SK-N-SH (cell line): ENCODE measurements around the gene RAB3C. TPM values are rescaled to one million over a fixed set of nuclear protein-coding genes. Genes with fewer than 3 reads are reported as not detected.

Source experiments
- CTCF ChIA-PET: fragments of 300-600, 350-600 bp; formaldehyde crosslinking; extraction: SDS; loops from one replicate; lab custom pipeline; 2021; lab: Yijun Ruan, JAX
- POLR2A ChIA-PET: fragments of 350-600 bp; sonication (Branson Sonifier 250); formaldehyde crosslinking; extraction: SDS; loops from one replicate; lab custom pipeline; 2020; ENCODE audit warnings: antibody characterized with exemption, inconsistent platforms; lab: Yijun Ruan, JAX
- DNase-seq: peaks from one replicate; pipeline ENCODE4 v3.0.0; 2012
- H2AFZ ChIP-seq: fragments of 200-600 bp; sonication (generic); 2 replicates; pipeline ENCODE4 v1.8.1; 2016; ENCODE audit warnings: antibody characterized with exemption, mild to moderate bottlenecking, low read depth
- H3F3A ChIP-seq: fragments of 200-600 bp; sonication (generic); replicated peaks from 2 replicates; pipeline ENCODE3; 2016; ENCODE audit warnings: antibody characterized with exemption, mild to moderate bottlenecking; ENCODE audit not compliant: insufficient read depth
- H3K27ac ChIP-seq, 2 experiments: fragments of 200-500 bp in 1 of 2; fragments of 200-600 bp in 1 of 2; sonication (Bioruptor generic) in 1 of 2; sonication (generic), shearing (Covaris generic) in 1 of 2; 2 replicates each; pipeline versions ENCODE4 v1.5.1 to v1.6.1; 2014 to 2016; ENCODE audit warnings: low read depth in 2 of 2, inconsistent platforms in 1 of 2, low read length in 1 of 2, mild to moderate bottlenecking in 1 of 2, mixed read lengths in 1 of 2
- H3K27me3 ChIP-seq: fragments of 200-600 bp; sonication (generic), shearing (Covaris generic); 2 replicates; pipeline ENCODE4 v1.6.1; 2016; ENCODE audit warnings: mixed run types; ENCODE audit not compliant: insufficient read depth
- H3K36me3 ChIP-seq, 2 experiments: fragments of 200-500 bp in 1 of 2; fragments of 200-600 bp in 1 of 2; sonication (Bioruptor generic) in 1 of 2; sonication (generic) in 1 of 2; replicated peaks in 1 of 2; 2 replicates each; pipeline versions ENCODE3 to v1.5.1; 2014 to 2016; ENCODE audit warnings: low read length in 1 of 2, mild to moderate bottlenecking in 1 of 2; ENCODE audit not compliant: insufficient read depth in 2 of 2, control insufficient read depth in 1 of 2
- H3K4me1 ChIP-seq, 2 experiments: fragments of 200-500 bp in 1 of 2; fragments of 200-600 bp in 1 of 2; sonication (Bioruptor generic) in 1 of 2; sonication (generic), shearing (Covaris generic) in 1 of 2; 2 replicates each; pipeline versions ENCODE4 v1.5.1 to v1.6.1; 2014 to 2016; ENCODE audit warnings: low read depth in 1 of 2, low read length in 1 of 2, mixed run types in 1 of 2; ENCODE audit not compliant: insufficient read depth in 2 of 2, control insufficient read depth in 1 of 2
- H3K4me2 ChIP-seq: fragments of 200-600 bp; sonication (generic), shearing (Covaris generic); 2 replicates; pipeline ENCODE4 v1.6.1; 2017; ENCODE audit warnings: mixed run types
- H3K4me3 ChIP-seq, 2 experiments: fragments of 200-500 bp in 1 of 2; fragments of 200-600 bp in 1 of 2; sonication (Bioruptor generic) in 1 of 2; sonication (generic), shearing (Covaris generic) in 1 of 2; 2 replicates each; pipeline versions ENCODE4 v1.5.1 to v1.8.1; 2014 to 2016; ENCODE audit warnings: low read depth in 2 of 2, inconsistent platforms in 1 of 2, low read length in 1 of 2, mild to moderate bottlenecking in 1 of 2, mixed read lengths in 1 of 2, moderate library complexity in 1 of 2
- H3K79me2 ChIP-seq: fragments of 200-600 bp; sonication (generic); 2 replicates; pipeline ENCODE4 v1.8.1; 2017; ENCODE audit warnings: mild to moderate bottlenecking; ENCODE audit not compliant: insufficient read depth
- H3K9ac ChIP-seq: fragments of 200-600 bp; sonication (generic); 2 replicates; pipeline ENCODE4 v1.6.1; 2017; ENCODE audit warnings: mixed run types
- H3K9me2 ChIP-seq: fragments of 200-600 bp; sonication (generic); 2 replicates; pipeline ENCODE4 v1.6.1; 2017; ENCODE audit warnings: mixed run types
- H3K9me3 ChIP-seq: fragments of 200-600 bp; sonication (generic); 2 replicates; pipeline ENCODE4 v1.6.1; 2017; ENCODE audit warnings: mixed run types, mild to moderate bottlenecking, moderate library complexity
- H4K20me1 ChIP-seq: fragments of 200-600 bp; sonication (generic); 2 replicates; pipeline ENCODE4 v1.6.1; 2017; ENCODE audit warnings: mild to moderate bottlenecking, mixed run types; ENCODE audit not compliant: insufficient read depth
- CHD2 ChIP-seq: fragments of 150-350 bp; IDR thresholded peaks from 2 replicates; pipeline ENCODE4 v1.6.1; 2018; ENCODE audit warnings: low read length; ENCODE audit not compliant: partially characterized antibody
- CTCF ChIP-seq: fragments of 200-600 bp; sonication (generic); IDR thresholded peaks from 2 replicates; pipeline ENCODE4 v1.6.1; 2017; ENCODE audit warnings: antibody characterized with exemption, mild to moderate bottlenecking, moderate library complexity
- ELF1 ChIP-seq: IDR thresholded peaks from 2 replicates; pipeline ENCODE4 v1.4.0; 2012
- EP300 ChIP-seq, 2 experiments: IDR thresholded peaks; 2 replicates each; pipeline versions ENCODE4 v1.4.0 to v1.6.1; 2012; ENCODE audit warnings: borderline replicate concordance in 1 of 2, low read depth in 1 of 2, low read length in 1 of 2
- EZH2phosphoT487 ChIP-seq: fragments of 200-600 bp; sonication (generic); IDR thresholded peaks from 2 replicates; pipeline ENCODE4 v1.6.1; 2017; ENCODE audit warnings: low read depth, mixed run types, mild to moderate bottlenecking, antibody characterized with exemption, moderate library complexity, borderline replicate concordance
- FOSL2 ChIP-seq: IDR thresholded peaks from 2 replicates; pipeline ENCODE4 v1.4.0; 2012; ENCODE audit warnings: low read depth, mild to moderate bottlenecking, moderate library complexity, borderline replicate concordance
- FOXJ3 ChIP-seq: sonication (generic); formaldehyde crosslinking; IDR thresholded peaks from 2 replicates; pipeline ENCODE4 v1.5.1; 2020; ENCODE audit warnings: mild to moderate bottlenecking, missing genetic modification reagents
- FOXM1 ChIP-seq: IDR thresholded peaks from 2 replicates; pipeline ENCODE4 v1.4.0; 2012; ENCODE audit warnings: low read depth, mild to moderate bottlenecking
- GATA2 ChIP-seq: sonication (generic); formaldehyde crosslinking; IDR thresholded peaks from 2 replicates; pipeline ENCODE4 v1.5.0; 2020; ENCODE audit warnings: mild to moderate bottlenecking, missing genetic modification reagents
- IRF3 ChIP-seq: fragments of 150-350 bp; IDR thresholded peaks from 2 replicates; pipeline ENCODE4 v1.6.1; 2016; ENCODE audit warnings: mild to moderate bottlenecking, low read depth, low read length
- JUND ChIP-seq: IDR thresholded peaks from 2 replicates; pipeline ENCODE4 v1.4.0; 2012
- MAX ChIP-seq: IDR thresholded peaks from 2 replicates; pipeline ENCODE4 v1.4.0; 2012; ENCODE audit warnings: low read depth
- MEF2A ChIP-seq: IDR thresholded peaks from 2 replicates; pipeline ENCODE4 v1.4.0; 2012; ENCODE audit warnings: low read depth, borderline replicate concordance
- MXI1 ChIP-seq: IDR thresholded peaks from 2 replicates; pipeline ENCODE4 v1.6.1; 2012; ENCODE audit warnings: mild to moderate bottlenecking, low read depth, low read length, improper control_type of control experiment
- NRF1 ChIP-seq: IDR thresholded peaks from 2 replicates; pipeline ENCODE4 v1.6.1; 2012; ENCODE audit warnings: low read depth, mild to moderate bottlenecking, low read length
- POLR2AphosphoS5 ChIP-seq: IDR thresholded peaks from 2 replicates; pipeline ENCODE4 v1.6.1; 2012; ENCODE audit warnings: low read depth, low read length
- RAD21 ChIP-seq: IDR thresholded peaks from 2 replicates; pipeline ENCODE4 v1.6.1; 2012; ENCODE audit warnings: mild to moderate bottlenecking, low read length
- RFX5 ChIP-seq: IDR thresholded peaks from 2 replicates; pipeline ENCODE4 v1.6.1; 2012; ENCODE audit warnings: mild to moderate bottlenecking, improper control_type of control experiment, low read length
- RXRA ChIP-seq: IDR thresholded peaks from 2 replicates; pipeline ENCODE4 v1.4.0; 2012; ENCODE audit warnings: low read depth, mild to moderate bottlenecking, borderline replicate concordance
- SIN3A ChIP-seq: IDR thresholded peaks from 2 replicates; pipeline ENCODE4 v1.6.1; 2012; ENCODE audit warnings: low read depth, mild to moderate bottlenecking, low read length, moderate library complexity, borderline replicate concordance
- SMC3 ChIP-seq: IDR thresholded peaks from 2 replicates; pipeline ENCODE4 v1.6.1; 2012; ENCODE audit warnings: low read depth, low read length, improper control_type of control experiment
- TAF1 ChIP-seq: IDR thresholded peaks from 2 replicates; pipeline ENCODE4 v1.6.1; 2012; ENCODE audit warnings: low read depth, mild to moderate bottlenecking, low read length, moderate library complexity, borderline replicate concordance
- TCF12 ChIP-seq: IDR thresholded peaks from 2 replicates; pipeline ENCODE4 v1.4.0; 2012
- USF1 ChIP-seq: IDR thresholded peaks from 2 replicates; pipeline ENCODE4 v1.4.0; 2012; ENCODE audit warnings: low read depth, borderline replicate concordance
- YY1 ChIP-seq: IDR thresholded peaks from 2 replicates; pipeline ENCODE4 v1.4.0; 2012; ENCODE audit warnings: low read depth, mild to moderate bottlenecking
- ZBTB33 ChIP-seq: IDR thresholded peaks from 2 replicates; pipeline ENCODE4 v1.4.0; 2012; ENCODE audit warnings: low read depth, borderline replicate concordance
- WGBS: methylation state at CpG from one replicate; pipeline ENCODE4 v1.1.6; 2017; ENCODE audit warnings: low lambda C conversion rate; 5-methylcytosine and 5-hydroxymethylcytosine counted together
- polyA plus RNA-seq, 3 experiments: library from polyadenylated mRNA; depleted of rRNA; stranded (reverse); fragments of >200 nt; gene quantifications; 2 replicates each; pipeline ENCODE4 v1.2.3, GENCODE V29; 2012

Gene RAB3C
- polyA plus RNA-seq, 1 of the 3 experiments (the other 2 are of a cell fraction), result 0.03 TPM

- POLR2A ChIA-PET, result no interaction called here
- H3K36me3 ChIP-seq, result no peaks in the 10 kb centered on the region
- CTCF ChIA-PET, result interaction anchor here (0.7 to 1.2 kb wide), 5 partner anchors 269 to 376 kb away, joined by 3 to 6 read pairs (median 3); partner anchors contain the start of gene RAB3C
- no peak overlapping the region for H3K9ac ChIP-seq
- H3F3A ChIP-seq, result no peaks in the 10 kb centered on the region
- no peaks in the 10 kb centered on the region for H3K9me3 ChIP-seq
- no peak overlapping the region for H3K27ac ChIP-seq
- H3K27me3 ChIP-seq, result 0 out of 2 replicates have a peak, but pooled peaks cover 8% of the 10 kb centered on the region
- H3K9me2 ChIP-seq, result no peaks in the 10 kb centered on the region
- H3K79me2 ChIP-seq, result no peaks in the 10 kb centered on the region; the same call in 1 of the 2 replicates
- no peak overlapping the region for H3K4me2 ChIP-seq
- H3K4me3 ChIP-seq, result no peak overlapping the region
- H3K4me1 ChIP-seq, result peaks cover 0 to 11% of the 10 kb centered on the region in 2 experiments; a peak in 2 of 4 replicates
- no peaks in the 10 kb centered on the region for H4K20me1 ChIP-seq
- no peak overlapping the region for H2AFZ ChIP-seq
- TF ChIP-seq SIN3A (no peak), ELF1 (no peak), POLR2AphosphoS5 (no peak), JUND (no peak), MXI1 (no peak), CHD2 (no peak), YY1 (no peak), EP300 (IDR thresholded peaks at IDR 0.05; ENCODE audit: borderline replicate concordance in 1 of 2, low read depth in 1 of 2, low read length in 1 of 2) (no peak), MEF2A (no peak), FOXM1 (no peak), FOXJ3 (CRISPR knock-in tag) (no peak), FOSL2 (no peak), ZBTB33 (no peak), EZH2phosphoT487 (no peak), SMC3 (no peak), NRF1 (no peak), RFX5 (no peak), RAD21 (no peak), TAF1 (no peak), TCF12 (no peak)
- no peak for DNase-seq
- 18% methylated on average over 1 of the region's 1 CpG for WGBS
Observed at GRCh38 chr5:58852566-58852965, 269.7 kb downstream of the RAB3C start.

- no peak overlapping the region for H3K4me2 ChIP-seq
- H4K20me1 ChIP-seq, result no peaks in the 10 kb centered on the region
- H3K27ac ChIP-seq, result no peak overlapping the region
- no peaks in the 10 kb centered on the region for H3K36me3 ChIP-seq
- no peak overlapping the region for H2AFZ ChIP-seq
- no peaks in the 10 kb centered on the region for H3K9me2 ChIP-seq
- POLR2A ChIA-PET, result no interaction called here
- no peak overlapping the region for H3K4me3 ChIP-seq
- H3K9me3 ChIP-seq, result no peaks in the 10 kb centered on the region
- H3F3A ChIP-seq, result no peaks in the 10 kb centered on the region
- CTCF ChIA-PET, result interaction anchor here (0.8 to 1.8 kb wide), 4 partner anchors 18 to 40 kb away, joined by 3 to 4 read pairs (median 3); no protein-coding TSS in a partner anchor
- H3K27me3 ChIP-seq, result 0 out of 2 replicates have a peak, but pooled peaks cover 8% of the 10 kb centered on the region
- H3K4me1 ChIP-seq, result peaks cover 0 to 8% of the 10 kb centered on the region in 2 experiments; a peak in 2 of 4 replicates
- H3K79me2 ChIP-seq, result no peaks in the 10 kb centered on the region; the same call in 1 of the 2 replicates
- H3K9ac ChIP-seq, result no peak overlapping the region
- WGBS, result 46% methylated on average over 2 of the region's 2 CpGs
- no peak for DNase-seq
- TF ChIP-seq FOXJ3 (CRISPR knock-in tag) (no peak), GATA2 (CRISPR knock-in tag) (no peak), MAX (no peak), TCF12 (no peak), ELF1 (no peak), RFX5 (no peak), CHD2 (no peak), RXRA (no peak), IRF3 (no peak), USF1 (no peak), CTCF (no peak)
Observed at GRCh38 chr5:58854441-58854840, 271.6 kb downstream of the RAB3C start.
